GM18873 (cell line): Measurements from ENCODE around the gene GYPC.

Experiments used
- ATAC-seq: cut with Tn5 transposase; IDR thresholded peaks from one replicate; pipeline ENCODE4 v1.9.1; 2021; ENCODE audit warnings: mild to moderate bottlenecking, moderate library complexity, moderate number of reproducible peaks; ENCODE audit not compliant: unreplicated experiment, low FRiP score

The GYPC gene

DNA sequence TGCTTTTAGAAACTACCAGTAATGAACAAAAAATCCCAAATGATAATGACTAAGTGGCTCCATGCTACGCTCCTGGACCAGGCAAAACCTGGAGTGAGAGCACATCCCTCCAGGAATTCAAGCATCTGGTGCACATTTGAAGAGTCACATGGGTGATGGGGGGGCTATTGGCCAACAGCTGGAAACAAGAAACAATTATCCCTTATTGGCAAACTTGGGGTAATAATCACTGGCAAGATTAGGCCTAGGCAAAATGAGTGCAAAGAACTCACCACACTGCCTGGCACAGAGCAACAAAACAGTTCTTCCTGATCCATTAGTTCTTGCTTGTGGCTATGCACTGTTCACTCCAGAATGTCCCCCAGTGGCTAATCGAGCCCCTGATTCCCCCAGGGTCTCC is 66.1 kb downstream of the GYPC start:
- ATAC-seq: no peak

GRCh38 chr2:126722546-126722945 is 66.6 kb downstream of the GYPC start:
- ATAC-seq: no peak

DNA sequence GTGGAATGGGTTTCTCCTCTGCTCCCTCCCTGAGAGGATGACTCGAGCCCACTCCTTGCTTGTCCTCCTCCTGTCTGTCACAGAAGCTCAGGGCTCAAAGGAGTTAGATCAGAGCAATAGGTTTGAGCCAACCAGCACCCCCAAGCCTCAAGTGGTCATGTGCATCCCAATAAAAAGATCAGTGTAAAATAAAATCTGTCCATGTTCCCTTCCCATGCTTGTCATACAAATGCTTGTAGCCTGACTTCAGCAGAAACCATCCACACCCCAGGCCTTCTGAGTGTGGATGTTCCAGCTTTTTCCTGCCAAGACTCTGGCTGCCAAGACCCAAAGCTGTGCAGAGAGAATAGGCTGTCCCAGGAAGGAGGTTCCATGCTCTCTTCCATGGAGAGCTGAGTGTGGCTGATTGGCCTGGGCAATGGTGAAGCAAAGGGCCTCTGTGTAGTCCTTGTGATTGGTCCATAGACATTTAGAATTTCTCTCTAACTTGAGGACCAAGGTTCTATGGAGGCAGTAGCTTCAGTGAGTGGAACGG is 67.4 kb downstream of the GYPC start:
- ATAC-seq: no peak

GRCh38 chr2:126725580-126725979 is 69.6 kb downstream of the GYPC start:
- no peak for ATAC-seq

- no peak for ATAC-seq
These were observed 73.9 kb downstream of the GYPC start for GRCh38 chr2:126729896-126730295.

DNA sequence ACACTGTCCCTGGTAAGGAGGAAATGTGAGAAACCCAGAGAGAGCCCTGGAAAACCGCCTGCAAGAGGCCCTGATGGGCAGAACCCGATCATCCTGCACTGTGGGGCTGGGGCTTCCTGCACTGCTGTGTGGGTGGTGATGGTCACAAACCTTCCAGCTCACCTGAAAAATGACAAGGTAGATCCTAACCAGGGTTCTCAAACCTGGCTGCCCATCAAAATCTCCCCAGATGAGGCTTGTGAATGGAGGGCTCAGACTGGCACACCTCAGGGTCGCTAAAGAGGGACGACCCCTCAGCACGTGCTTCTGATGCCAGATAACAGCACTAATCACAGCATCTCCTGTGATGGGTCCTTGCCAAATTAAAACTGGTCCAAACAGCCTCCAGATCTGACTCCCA is 74.7 kb downstream of the GYPC start:
- ATAC-seq: no peak

DNA sequence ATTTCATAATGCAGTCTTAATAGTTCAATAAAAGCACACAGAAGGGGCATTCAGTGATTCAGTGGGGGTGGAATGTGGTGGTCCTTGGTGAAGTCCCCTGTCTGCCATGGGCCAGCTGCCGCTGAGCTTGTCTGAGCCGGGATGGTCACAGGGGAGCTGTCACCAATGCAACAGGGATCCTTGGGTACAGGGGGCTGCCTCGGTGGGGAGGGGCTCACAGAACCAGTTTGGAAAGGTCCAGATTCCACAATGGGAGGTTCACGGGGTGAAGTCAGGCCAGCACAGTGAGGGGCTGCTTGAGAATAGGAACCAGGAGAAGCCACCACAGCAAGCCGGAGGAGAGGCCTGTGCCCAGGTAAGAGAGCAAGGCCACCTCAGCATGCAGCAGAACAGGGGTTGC is 75.4 kb downstream of the GYPC start:
- ATAC-seq: no peak

- ATAC-seq: no peak
These were observed 76.8 kb downstream of the GYPC start for GRCh38 chr2:126732682-126733245.

GRCh38 chr2:126733795-126734194 is 77.8 kb downstream of the GYPC start:
- ATAC-seq: no peak

DNA sequence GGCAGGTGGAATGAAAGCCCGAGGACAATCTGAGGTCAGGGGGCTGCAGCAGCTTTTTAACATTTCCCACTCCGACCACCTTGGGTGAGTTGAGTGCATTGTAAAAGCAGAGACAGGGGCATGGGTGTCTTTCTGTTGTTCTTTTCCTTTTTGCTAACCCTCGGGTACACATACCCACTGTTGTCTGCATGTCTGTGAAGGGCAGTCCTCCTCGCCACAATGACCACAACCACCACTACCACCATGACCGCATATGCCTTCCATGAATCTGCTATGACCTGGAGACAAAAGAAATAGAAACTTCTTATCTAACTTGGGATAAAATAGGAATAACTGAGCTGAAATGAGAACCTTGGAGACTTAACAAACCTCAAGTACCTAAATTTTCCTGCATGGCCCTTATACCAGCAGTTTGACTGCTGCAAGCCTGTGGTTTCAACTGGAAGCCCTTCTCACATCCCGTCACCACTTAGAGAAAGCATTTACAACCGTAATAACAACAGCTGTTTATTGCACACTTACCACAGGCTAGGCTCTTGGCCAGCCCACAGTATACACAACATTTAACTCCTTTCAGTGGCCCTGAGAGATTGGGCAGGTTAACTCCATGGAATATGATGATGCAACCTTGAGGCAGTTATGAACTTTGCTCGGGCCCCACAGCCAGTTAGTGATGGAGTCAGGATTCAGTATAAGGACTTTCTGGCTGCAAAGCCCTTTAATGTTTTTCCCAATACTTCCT is 80.3 kb downstream of the GYPC start:
- ATAC-seq: no peak

- ATAC-seq: no peak
These were observed 83.2 kb downstream of the GYPC start for GRCh38 chr2:126739141-126739540.

- ATAC-seq: no peak
These were observed 88.7 kb downstream of the GYPC start for GRCh38 chr2:126744640-126745039.
